Kidney (tissue), 14 donors: ENCODE measurements around the gene UPP2. TPM values are rescaled to one million over a fixed set of nuclear protein-coding genes. Genes with fewer than 3 reads are reported as not detected.

Experiments used
- DNase-seq, 5 donors: peaks; one replicate each; pipeline ENCODE4 v3.0.0-alpha.2; 2013 to 2020
- FAIRE-seq: peaks from 2 replicates; lab custom pipeline; 2012; peaks lifted over from hg19 to GRCh38; lab: Jason Lieb, UNC
- H3K27ac ChIP-seq, 2 donors: one replicate each; pipeline ENCODE4 v1.7.0; 2013; ENCODE audit warnings: low read depth in 2 of 2, low read length in 2 of 2, inconsistent platforms in 1 of 2
- H3K27me3 ChIP-seq: one replicate; pipeline ENCODE4 v1.7.1; 2013; ENCODE audit warnings: low read length, inconsistent platforms; ENCODE audit not compliant: control insufficient read depth, insufficient read depth
- H3K36me3 ChIP-seq, 3 donors: one replicate each; pipeline versions ENCODE4 v1.7.0 to v1.7.1; 2013; ENCODE audit warnings: low read length in 3 of 3, control low read depth in 1 of 3, inconsistent platforms in 1 of 3; ENCODE audit not compliant: insufficient read depth in 3 of 3, control insufficient read depth in 2 of 3
- H3K4me1 ChIP-seq, 3 donors: one replicate each; pipeline versions ENCODE4 v1.7.0 to v1.7.1; 2013; ENCODE audit warnings: low read length in 3 of 3, inconsistent platforms in 1 of 3, low read depth in 1 of 3; ENCODE audit not compliant: control insufficient read depth in 2 of 3, insufficient read depth in 2 of 3
- H3K4me3 ChIP-seq, 3 donors: one replicate each; pipeline versions ENCODE4 v1.7.0 to v1.8.1; 2013; ENCODE audit warnings: low read length in 3 of 3, control low read depth in 1 of 3, inconsistent platforms in 1 of 3
- H3K9ac ChIP-seq, 3 donors: one replicate each; pipeline versions ENCODE4 v1.7.0 to v1.7.1; 2013; ENCODE audit warnings: low read length in 3 of 3, control low read depth in 1 of 3, inconsistent platforms in 1 of 3
- H3K9me3 ChIP-seq, 3 donors: one replicate each; pipeline versions ENCODE4 v1.7.0 to v1.7.1; 2013; ENCODE audit warnings: low read length in 3 of 3, control low read depth in 1 of 3, inconsistent platforms in 1 of 3; ENCODE audit not compliant: control insufficient read depth in 2 of 3, insufficient read depth in 1 of 3
- intact Hi-C: fragments of 100-400 bp; cut with DNase I; formaldehyde crosslinking; loops from one replicate; pipeline ENCODE4 v1.11.1; 2022
- polyA plus RNA-seq: library from polyadenylated mRNA; stranded (reverse); fragments of 350-450 nt; fragmentation: Illumina TruSeq; extraction: RNeasy Lipid Tissue Mini Kit (QIAGEN cat#74804); gene quantifications from one replicate; pipeline ENCODE4 v1.2.3, GENCODE V29; 2014; ENCODE audit warnings: low read depth, low replicate concordance; ENCODE audit not compliant: insufficient read depth
- total RNA-seq: library from RNA; stranded (reverse); fragmentation: NEBNext Ultra II Directional; extraction: Animal tissue kit (Norgen Biotek cat#: 25700); gene quantifications from one replicate; pipeline ENCODE4 v1.2.1, GENCODE V29; 2021
- TF ChIP-seq, protein P1 (sequence below): IDR thresholded peaks from 3 replicates; pipeline ENCODE4 v1.5.1; 2012; ENCODE audit warnings: mild to moderate bottlenecking, moderate library complexity, borderline replicate concordance; ENCODE audit not compliant: insufficient read depth; ENCODE audit errors: extremely low read depth
- donor health status: control.
- donor health status: control.
- donor health status: control.
- donor health status: control.
- donor health status: control.
- donor health status: DM: yes; HTN: yes; CAD: no.
- donor health status: Normal renal cell carcinoma (clear cell type).

Gene UPP2
- total and polyA plus RNA-seq, 2 donors from 2014 or later, result 0.19 to 20.9 TPM

- no peak for FAIRE-seq
- TF ChIP-seq, protein P1, sequence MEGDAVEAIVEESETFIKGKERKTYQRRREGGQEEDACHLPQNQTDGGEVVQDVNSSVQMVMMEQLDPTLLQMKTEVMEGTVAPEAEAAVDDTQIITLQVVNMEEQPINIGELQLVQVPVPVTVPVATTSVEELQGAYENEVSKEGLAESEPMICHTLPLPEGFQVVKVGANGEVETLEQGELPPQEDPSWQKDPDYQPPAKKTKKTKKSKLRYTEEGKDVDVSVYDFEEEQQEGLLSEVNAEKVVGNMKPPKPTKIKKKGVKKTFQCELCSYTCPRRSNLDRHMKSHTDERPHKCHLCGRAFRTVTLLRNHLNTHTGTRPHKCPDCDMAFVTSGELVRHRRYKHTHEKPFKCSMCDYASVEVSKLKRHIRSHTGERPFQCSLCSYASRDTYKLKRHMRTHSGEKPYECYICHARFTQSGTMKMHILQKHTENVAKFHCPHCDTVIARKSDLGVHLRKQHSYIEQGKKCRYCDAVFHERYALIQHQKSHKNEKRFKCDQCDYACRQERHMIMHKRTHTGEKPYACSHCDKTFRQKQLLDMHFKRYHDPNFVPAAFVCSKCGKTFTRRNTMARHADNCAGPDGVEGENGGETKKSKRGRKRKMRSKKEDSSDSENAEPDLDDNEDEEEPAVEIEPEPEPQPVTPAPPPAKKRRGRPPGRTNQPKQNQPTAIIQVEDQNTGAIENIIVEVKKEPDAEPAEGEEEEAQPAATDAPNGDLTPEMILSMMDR, result no peak
These were observed 43.4 kb downstream of the UPP2 start for GRCh38 chr2:158144914-158145625.

GRCh38 chr2:158153270-158154015 lies 51.8 kb downstream of the UPP2 start:
- FAIRE-seq, result no peak
- no peaks in the 10 kb centered on the region for H3K36me3 ChIP-seq
- TF ChIP-seq, protein P1, result no peak

More at GRCh38 chr2:158144914-158145625, 43.4 kb downstream of the UPP2 start:
- Histone ChIP-seq H3K27me3 (no peaks in the 10 kb centered on the region), H3K4me1 (no peaks in the 10 kb centered on the region), H3K9ac (no peak overlapping the region), H3K36me3 (no peaks in the 10 kb centered on the region), H3K9me3 (peaks cover 0 to 5% (median 0%) of the 10 kb centered on the region in 3 donors), H3K4me3 (no peak overlapping the region), H3K27ac (no peak overlapping the region)
- DNase-seq, result no peak
- intact Hi-C loops, result no loop called here

DNA sequence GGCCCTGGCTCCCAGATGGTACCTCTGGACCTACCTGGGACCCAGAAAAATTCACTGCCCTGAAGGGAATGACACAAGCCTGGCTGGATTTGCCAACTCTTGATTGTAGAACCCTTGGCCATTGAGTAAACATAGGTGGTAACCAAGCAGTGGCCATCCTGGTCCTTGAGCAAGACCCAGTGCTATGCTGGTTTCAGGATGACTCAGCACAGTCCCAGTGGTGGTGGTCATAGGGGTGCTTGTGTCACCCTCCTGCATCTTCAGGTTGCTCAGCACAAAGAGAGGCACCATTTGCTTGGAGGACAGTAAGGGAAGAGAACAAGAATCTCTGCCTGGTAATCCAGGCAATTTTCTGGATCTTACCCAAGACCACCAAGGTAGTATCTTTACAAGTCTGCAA lies 52.9 kb downstream of the UPP2 start:
- Histone ChIP-seq H3K27me3 (no peaks in the 10 kb centered on the region), H3K27ac (no peak overlapping the region), H3K4me1 (no peaks in the 10 kb centered on the region), H3K9me3 (peaks cover 0 to 9% (median 0%) of the 10 kb centered on the region in 3 donors), H3K4me3 (no peak overlapping the region), H3K9ac (no peak overlapping the region), H3K36me3 (no peaks in the 10 kb centered on the region)
- no peak for DNase-seq
- FAIRE-seq, result no peak
- intact Hi-C loops, result no loop called here
- TF ChIP-seq, protein P1, result no peak

More at GRCh38 chr2:158153270-158154015, 51.8 kb downstream of the UPP2 start:
- H3K27ac ChIP-seq, result no peak overlapping the region
- no peak overlapping the region for H3K9ac ChIP-seq
- H3K27me3 ChIP-seq, result no peaks in the 10 kb centered on the region
- peaks cover 0 to 9% (median 0%) of the 10 kb centered on the region in 3 donors for H3K9me3 ChIP-seq
- no peak for DNase-seq
- no peak overlapping the region for H3K4me3 ChIP-seq
- no peaks in the 10 kb centered on the region for H3K4me1 ChIP-seq
- intact Hi-C loops, result no loop called here
